ENCODE measurements around the gene KRTAP12-3. TPM values are rescaled to one million over a fixed set of nuclear protein-coding genes. Genes with fewer than 3 reads are reported as not detected.

The KRTAP12-3 gene
- total RNA-seq, 4 donors from 2014 or later = 3.2 to 11.5 TPM; not detected in 2

- WGBS = 88% methylated on average over 16 of the region's 20 CpGs
- DNase-seq (ENCODE audit: low spot score in 2 of 2) = no peak
- Histone ChIP-seq H3K4me1 (no peaks in the 10 kb centered on the region), H3K9me3 (no peaks in the 10 kb centered on the region), H3K4me3 (no peak overlapping the region), H3K27me3 (peaks cover 41% of the 10 kb centered on the region), H3K27ac (no peak overlapping the region), H3K36me3 (no peaks in the 10 kb centered on the region)
- TF ChIP-seq POLR2AphosphoS5 (IDR thresholded peaks at IDR 0.05) = no peak
Observed at GRCh38 chr21:44650265-44650972, 7.3 kb upstream of the KRTAP12-3 start.

DNA sequence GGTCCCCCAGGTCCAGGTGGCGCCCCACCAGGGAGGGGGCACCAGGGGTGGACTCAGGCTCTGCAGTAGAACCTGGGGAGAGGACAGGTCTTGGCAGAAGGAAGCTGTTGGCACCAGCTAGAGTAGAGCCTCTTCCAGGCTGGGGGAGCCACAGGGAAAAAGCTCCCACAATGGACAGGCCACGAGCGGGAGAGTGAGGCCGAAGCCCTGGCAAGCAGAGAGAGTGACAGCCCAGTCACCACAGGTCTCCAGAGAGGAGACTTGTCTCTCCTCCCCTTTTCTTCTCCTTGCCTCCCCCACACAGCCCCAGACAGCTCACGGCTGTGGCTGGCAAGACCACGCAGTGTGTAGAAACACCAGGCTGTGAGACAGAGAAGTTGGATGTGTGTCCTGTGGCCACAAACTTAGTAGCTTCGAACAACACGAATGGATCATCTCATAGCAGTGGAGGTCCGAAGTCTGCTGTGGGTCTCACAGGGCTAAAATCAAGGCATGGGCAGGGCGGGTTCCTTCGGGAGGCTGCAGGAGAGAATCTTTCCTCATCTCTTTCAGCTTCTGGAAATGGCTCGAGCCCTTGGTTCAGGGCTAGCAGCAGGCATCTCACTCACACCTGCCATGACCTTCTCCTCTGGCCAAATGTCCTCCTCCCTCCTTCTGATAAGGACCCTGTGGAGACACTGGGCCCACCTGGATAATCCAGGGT lies 6.6 kb upstream of the KRTAP12-3 start:
- TF ChIP-seq EP300 (IDR thresholded peaks at IDR 0.05) (no peak), POLR2A (IDR thresholded peaks at IDR 0.05) (no peak), CTCF (IDR thresholded peaks at IDR 0.05) (no peak), POLR2AphosphoS5 (IDR thresholded peaks at IDR 0.05) (no peak)
- no peak overlapping the region for H3K4me3 ChIP-seq
- no peaks in the 10 kb centered on the region for H3K4me1 ChIP-seq
- 95% methylated on average over 11 of the region's 12 CpGs for WGBS
- no peak overlapping the region for H3K27ac ChIP-seq
- H3K36me3 ChIP-seq = no peaks in the 10 kb centered on the region
- DNase-seq (ENCODE audit: low spot score in 2 of 2) = no peak
- peaks cover 2% of the 10 kb centered on the region for H3K9me3 ChIP-seq
- H3K27me3 ChIP-seq = peaks cover 41% of the 10 kb centered on the region

DNA sequence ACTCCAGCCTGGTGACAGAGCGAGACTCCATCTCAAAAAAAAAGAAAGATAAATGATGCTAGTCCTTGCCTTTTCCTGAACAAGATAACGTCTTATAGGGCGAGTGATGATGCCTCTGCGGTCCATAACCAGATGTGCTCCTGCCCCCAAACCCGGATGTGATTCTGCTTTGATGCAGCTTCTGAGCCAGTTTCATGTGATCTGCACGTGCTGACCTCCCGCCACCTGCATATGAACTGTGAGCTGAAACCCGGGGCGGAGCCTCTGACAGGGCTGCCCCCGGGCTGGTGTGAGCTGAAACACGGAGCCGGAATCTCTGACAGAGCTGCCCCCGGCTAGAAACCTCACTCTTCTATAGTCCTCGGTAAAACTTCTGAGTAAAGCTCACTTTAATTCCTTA lies 4.6 kb upstream of the KRTAP12-3 start:
- Histone ChIP-seq H3K36me3 (no peaks in the 10 kb centered on the region), H3K4me3 (no peak overlapping the region), H3K4me1 (no peaks in the 10 kb centered on the region), H3K27ac (no peak overlapping the region), H3K9me3 (peaks cover 5% of the 10 kb centered on the region), H3K27me3 (peaks cover 28% of the 10 kb centered on the region)
- no peak for DNase-seq (ENCODE audit: low spot score in 2 of 2)
- TF ChIP-seq POLR2A (IDR thresholded peaks at IDR 0.05) (no peak), CTCF (IDR thresholded peaks at IDR 0.05) (no peak), POLR2AphosphoS5 (IDR thresholded peaks at IDR 0.05) (no peak), EP300 (IDR thresholded peaks at IDR 0.05) (no peak)
- 58% methylated on average over 14 of the region's 14 CpGs for WGBS

GRCh38 chr21:44653656-44654575 lies 3.8 kb upstream of the KRTAP12-3 start:
- DNase-seq (ENCODE audit: low spot score in 2 of 2) = no peak
- 85% methylated on average over 12 of the region's 17 CpGs for WGBS
- H3K27ac ChIP-seq = no peak overlapping the region

More at GRCh38 chr21:44653656-44654575, 3.8 kb upstream of the KRTAP12-3 start:
- Histone ChIP-seq H3K4me1 (no peaks in the 10 kb centered on the region), H3K4me3 (no peak overlapping the region), H3K27me3 (peaks cover 35% of the 10 kb centered on the region), H3K36me3 (no peaks in the 10 kb centered on the region), H3K9me3 (peaks cover 5% of the 10 kb centered on the region)
- TF ChIP-seq CTCF (IDR thresholded peaks at IDR 0.05) (no peak), POLR2AphosphoS5 (IDR thresholded peaks at IDR 0.05) (no peak), POLR2A (IDR thresholded peaks at IDR 0.05) (no peak), EP300 (IDR thresholded peaks at IDR 0.05) (no peak)
